ENCODE data around the gene FXR2. TPM values are rescaled to one million over a fixed set of nuclear protein-coding genes. Genes with fewer than 3 reads are reported as not detected.
"Not testable (repeated sequence)": the region's sequence is repeated elsewhere in the genome, so short reads cannot be mapped to it uniquely, and the experiment has no call there.

Gene FXR2
- total RNA-seq, 2 experiments from 2014 or later, result 29.7 to 36.8 TPM

DNA sequence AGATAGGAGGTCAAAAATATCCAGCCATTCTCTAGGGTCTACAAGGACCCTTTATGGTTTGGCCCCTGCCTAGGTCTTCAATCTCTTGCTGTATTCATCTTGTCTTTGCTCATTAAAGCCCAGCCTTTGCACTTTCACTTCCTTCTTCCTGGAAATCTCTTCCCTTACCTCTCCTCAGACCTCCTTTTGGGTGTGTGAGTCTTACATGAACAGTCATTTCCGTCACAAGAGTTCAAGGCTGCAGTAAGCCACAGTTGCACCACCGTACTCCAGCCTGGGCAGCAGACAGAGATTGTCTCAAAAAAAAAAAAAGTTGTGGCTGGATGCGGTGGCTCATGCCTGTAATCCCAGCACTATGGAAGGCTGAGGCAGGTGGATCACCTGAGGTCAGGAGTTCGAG is 30.1 kb upstream of the FXR2 start:
- Mint-ChIP-seq H3K4me1 (ENCODE audit: low read depth) (peaks cover 11% of the 10 kb centered on the region), H3K9me3 (peaks cover 1% of the 10 kb centered on the region), H3K36me3 (ENCODE audit: low read depth) (no peaks in the 10 kb centered on the region), H3K27ac (no peak overlapping the region), H3K27me3 (ENCODE audit: low read depth) (peaks cover under 1% of the 10 kb centered on the region), H3K4me3 (no peak overlapping the region)
- intact Hi-C loops (cut with micrococcal nuclease), result no loop called here
- no peak for DNase-seq
- CTCF ChIA-PET, result no interaction called here

GRCh38 chr17:7641635-7642034 is 26.9 kb upstream of the FXR2 start:
- CTCF ChIA-PET, result interaction anchor here (0.6 to 2.0 kb wide), 6 partner anchors 9 to 48 kb away, joined by 3 to 13 read pairs (median 3); partner anchors contain the start of gene TP53
- intact Hi-C loops (cut with micrococcal nuclease); H3K27me3 Mint-ChIP-seq (ENCODE audit: low read depth); H3K9me3 Mint-ChIP-seq; H3K36me3 Mint-ChIP-seq (ENCODE audit: low read depth); H3K4me1 Mint-ChIP-seq (ENCODE audit: low read depth): not testable (repeated sequence)
- peak; percentile 46 for DNase-seq
- H3K27ac Mint-ChIP-seq, result peak overlapping the region; percentile 54
- H3K4me3 Mint-ChIP-seq, result peak overlapping the region; percentile 69

DNA sequence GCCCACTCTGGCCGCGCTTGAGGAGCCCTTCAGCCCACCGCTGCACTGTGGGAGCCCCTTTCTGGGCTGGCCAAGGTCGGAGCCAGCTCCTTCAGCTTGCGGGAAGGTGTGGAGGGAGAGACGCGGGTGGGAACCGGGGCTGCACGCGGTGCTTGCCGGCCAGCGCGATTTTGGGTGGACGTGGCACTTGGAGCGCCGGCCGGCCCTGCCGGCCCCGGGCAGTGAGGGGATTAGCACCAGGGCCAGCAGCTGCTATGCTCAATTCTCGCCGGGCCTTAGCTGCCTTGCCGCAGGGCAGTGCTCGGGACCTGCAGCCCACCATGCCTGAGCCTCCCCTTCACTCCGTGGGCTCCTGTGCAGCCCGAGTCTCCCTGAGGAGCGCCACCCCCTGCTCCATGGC is 26.1 kb upstream of the FXR2 start:
- CTCF ChIA-PET, result interaction anchor here (0.6 to 1.0 kb wide), 2 partner anchors 29 to 47 kb away, joined by 3 read pairs; partner anchors contain the start of gene TP53
- no peak for DNase-seq
- Mint-ChIP-seq H3K4me3 (no peak overlapping the region), H3K9me3 (peaks cover 1% of the 10 kb centered on the region), H3K4me1 (ENCODE audit: low read depth) (peaks cover 10% of the 10 kb centered on the region), H3K27ac (no peak overlapping the region), H3K36me3 (ENCODE audit: low read depth) (no peaks in the 10 kb centered on the region), H3K27me3 (ENCODE audit: low read depth) (no peaks in the 10 kb centered on the region)
- intact Hi-C loops (cut with micrococcal nuclease), result no loop called here

- Mint-ChIP-seq H3K27me3 (ENCODE audit: low read depth) (no peaks in the 10 kb centered on the region), H3K27ac (no peak overlapping the region), H3K36me3 (ENCODE audit: low read depth) (no peaks in the 10 kb centered on the region), H3K9me3 (no peaks in the 10 kb centered on the region), H3K4me1 (ENCODE audit: low read depth) (no peaks in the 10 kb centered on the region), H3K4me3 (no peak overlapping the region)
- intact Hi-C loops (cut with micrococcal nuclease), result no loop called here
- CTCF ChIA-PET, result interaction anchor here (1.7 kb wide), 1 partner anchor 51 kb away, joined by 6 read pairs; the partner anchor contains the start of gene TP53
- no peak for DNase-seq
Measured at GRCh38 chr17:7636163-7636562, 21.5 kb upstream of the FXR2 start.

GRCh38 chr17:7634384-7634783 is 19.7 kb upstream of the FXR2 start:
- Mint-ChIP-seq H3K4me1 (ENCODE audit: low read depth) (no peaks in the 10 kb centered on the region), H3K36me3 (ENCODE audit: low read depth) (no peaks in the 10 kb centered on the region), H3K27me3 (ENCODE audit: low read depth) (no peaks in the 10 kb centered on the region), H3K9me3 (no peaks in the 10 kb centered on the region), H3K27ac (no peak overlapping the region), H3K4me3 (no peak overlapping the region)
- DNase-seq, result peak; percentile 59
- intact Hi-C loops (cut with micrococcal nuclease), result no loop called here
- CTCF ChIA-PET, result interaction anchor here (0.6 to 5.6 kb wide), 5 partner anchors 12 to 183 kb away, joined by 3 to 56 read pairs (median 3); partner anchors contain the start of genes TP53 and WRAP53

DNA sequence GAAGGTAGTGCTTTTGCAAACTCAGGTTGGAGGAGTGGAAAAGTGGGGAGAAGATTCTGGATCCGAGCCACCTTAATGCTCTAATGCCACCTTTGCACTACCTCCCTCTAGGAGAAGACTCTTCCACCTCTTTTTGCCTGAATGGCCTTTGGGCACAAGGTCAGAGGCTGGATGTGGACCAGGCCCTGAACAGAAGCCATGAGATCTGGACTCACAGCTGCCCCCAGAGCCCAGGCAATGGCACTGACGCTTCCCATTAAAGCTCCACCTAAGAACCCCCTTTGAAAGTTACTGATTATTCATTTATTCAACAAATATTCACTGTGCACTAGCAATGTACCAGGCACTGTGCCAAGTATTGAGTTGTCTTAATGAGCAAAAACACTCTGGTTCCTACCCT is 18.4 kb upstream of the FXR2 start:
- Mint-ChIP-seq H3K9me3 (no peaks in the 10 kb centered on the region), H3K27ac (no peak overlapping the region), H3K4me1 (ENCODE audit: low read depth) (no peaks in the 10 kb centered on the region), H3K36me3 (ENCODE audit: low read depth) (no peaks in the 10 kb centered on the region), H3K27me3 (ENCODE audit: low read depth) (no peaks in the 10 kb centered on the region), H3K4me3 (no peak overlapping the region)
- intact Hi-C loops (cut with micrococcal nuclease), result no loop called here
- CTCF ChIA-PET, result interaction anchor here (0.6 to 5.6 kb wide), 13 partner anchors 9 to 111 kb away, joined by 3 to 56 read pairs (median 4); partner anchors contain the start of genes FXR2, TP53 and WRAP53
- DNase-seq, result no peak

GRCh38 chr17:7632492-7632894 is 17.8 kb upstream of the FXR2 start:
- no peaks in the 10 kb centered on the region for H3K36me3 Mint-ChIP-seq (ENCODE audit: low read depth)
- intact Hi-C loops (cut with micrococcal nuclease), result loop anchor here (1.0 kb wide), 2 partner anchors 56 to 85 kb away; partner anchors contain the start of genes DNAH2 and WRAP53

DNA sequence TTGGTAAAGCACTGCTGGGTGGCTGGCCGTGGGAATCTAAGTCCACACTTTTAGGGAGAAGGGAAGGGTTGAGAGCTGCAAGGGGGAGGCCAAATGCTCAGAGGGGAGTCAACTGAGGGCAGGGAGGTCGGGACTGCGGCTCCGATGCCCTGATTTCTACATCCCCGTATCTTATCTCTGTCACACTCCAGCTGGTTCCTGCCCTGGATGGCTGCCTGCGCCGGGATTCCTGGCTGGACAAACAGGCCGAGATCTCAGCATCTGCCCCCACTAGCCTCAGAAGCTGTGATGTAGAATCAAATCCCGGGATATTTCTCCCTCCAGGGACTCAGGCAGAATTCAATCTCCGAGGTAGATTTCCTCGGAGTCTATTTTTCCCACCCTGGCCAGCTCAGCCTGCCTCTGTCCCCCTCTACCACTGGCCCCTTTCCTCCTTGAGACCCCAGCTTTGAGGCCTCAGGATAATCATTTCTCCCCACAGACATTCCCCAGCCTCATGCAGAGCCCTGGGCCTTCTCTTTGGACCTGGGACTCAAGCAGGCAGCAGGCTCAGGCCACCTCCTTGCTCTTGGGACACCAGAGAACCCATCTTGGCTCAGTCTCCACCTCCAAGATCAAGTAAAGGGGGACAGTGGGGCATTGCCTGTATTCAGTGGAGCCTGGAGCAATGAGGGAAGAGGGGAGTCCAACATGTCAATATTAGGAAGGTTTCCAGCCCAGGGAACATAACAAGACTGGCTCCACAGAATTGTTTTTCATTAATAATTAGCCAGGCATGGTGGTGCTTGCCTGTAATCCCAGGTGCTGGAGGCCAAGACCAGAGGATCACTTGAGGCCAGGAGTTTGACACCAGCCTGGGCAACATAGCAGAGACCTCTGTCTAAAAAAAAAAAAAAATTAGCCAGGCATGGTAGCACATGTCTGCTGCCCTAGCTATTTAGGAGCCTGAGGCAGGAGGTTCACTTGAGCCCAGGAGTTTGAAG is 17.0 kb upstream of the FXR2 start:
- Mint-ChIP-seq H3K36me3 (ENCODE audit: low read depth) (no peaks in the 10 kb centered on the region), H3K4me3 (no peak overlapping the region), H3K27ac (no peak overlapping the region), H3K27me3 (ENCODE audit: low read depth) (no peaks in the 10 kb centered on the region), H3K9me3 (no peaks in the 10 kb centered on the region), H3K4me1 (ENCODE audit: low read depth) (peaks cover 7% of the 10 kb centered on the region)
- intact Hi-C loops (cut with micrococcal nuclease), result loop anchor here (1.0 kb wide), 2 partner anchors 57 to 86 kb away; partner anchors contain the start of genes DNAH2 and WRAP53
- CTCF ChIA-PET, result interaction anchor here (0.6 to 5.6 kb wide), 14 partner anchors 9 to 276 kb away, joined by 3 to 56 read pairs (median 4); partner anchors contain the start of genes ATP1B2, TP53 and WRAP53
- no peak for DNase-seq

More at GRCh38 chr17:7632492-7632894, 17.8 kb upstream of the FXR2 start:
- CTCF ChIA-PET, result interaction anchor here (0.6 to 5.6 kb wide), 17 partner anchors 10 to 262 kb away, joined by 3 to 56 read pairs (median 4); partner anchors contain the start of genes ATP1B2, FXR2, TP53 and WRAP53
- Mint-ChIP-seq H3K9me3 (no peaks in the 10 kb centered on the region), H3K27ac (no peak overlapping the region), H3K27me3 (ENCODE audit: low read depth) (no peaks in the 10 kb centered on the region), H3K4me1 (ENCODE audit: low read depth) (peaks cover 2% of the 10 kb centered on the region), H3K4me3 (no peak overlapping the region)
- DNase-seq, result peak; percentile 60

- Mint-ChIP-seq H3K4me3 (no peak within 1 kb of the TSS), H3K4me1 (ENCODE audit: low read depth) (peaks cover 7% of the 10 kb centered on the region), H3K9me3 (no peaks in the 10 kb centered on the region), H3K27ac (no peak within 1 kb of the TSS), H3K36me3 (ENCODE audit: low read depth) (peaks cover 1% of the 10 kb centered on the region), H3K27me3 (ENCODE audit: low read depth) (no peaks in the 10 kb centered on the region)
- DNase-seq, result no peak
- intact Hi-C loops (cut with micrococcal nuclease), result no loop called here
- CTCF ChIA-PET, result interaction anchor here (1.1 to 5.6 kb wide), 7 partner anchors 9 to 275 kb away, joined by 3 to 56 read pairs (median 5); partner anchors contain the start of genes ATP1B2, FXR2, TP53 and WRAP53
Measured at GRCh38 chr17:7629939-7630571, 15.4 kb upstream of the FXR2 start, which contains the start of gene SHBG. Gene SHBG, plus strand, starts transcription at chr17:7630135. Its CDS starts 38 bp downstream, at chr17:7630173.

- Mint-ChIP-seq H3K9me3 (no peaks in the 10 kb centered on the region), H3K27me3 (ENCODE audit: low read depth) (no peaks in the 10 kb centered on the region), H3K36me3 (ENCODE audit: low read depth) (peaks cover 1% of the 10 kb centered on the region), H3K27ac (peak within 1 kb of the TSS; percentile 30), H3K4me1 (ENCODE audit: low read depth) (peaks cover 7% of the 10 kb centered on the region), H3K4me3 (peak within 1 kb of the TSS; percentile 88)
- intact Hi-C loops (cut with micrococcal nuclease), result loop anchor here (1.0 kb wide), 1 partner anchor 12 kb away; no protein-coding TSS in a partner anchor
- DNase-seq, result peak; percentile 86
- CTCF ChIA-PET, result interaction anchor here (1.0 to 2.7 kb wide), 6 partner anchors 13 to 59 kb away, joined by 3 to 20 read pairs (median 5); partner anchors contain the start of genes FXR2, SOX15 and TP53
Measured at GRCh38 chr17:7627250-7628121, 12.8 kb upstream of the FXR2 start, which contains the start of gene SAT2. Gene SAT2, minus strand, starts transcription at chr17:7627821. Its CDS starts 186 bp downstream, at chr17:7627635.

- Mint-ChIP-seq H3K4me1 (ENCODE audit: low read depth) (peaks cover 7% of the 10 kb centered on the region), H3K27me3 (ENCODE audit: low read depth) (no peaks in the 10 kb centered on the region), H3K4me3 (peak overlapping the region; percentile 88), H3K36me3 (ENCODE audit: low read depth) (peaks cover 1% of the 10 kb centered on the region), H3K27ac (no peak overlapping the region), H3K9me3 (no peaks in the 10 kb centered on the region)
- no peak for DNase-seq
- intact Hi-C loops (cut with micrococcal nuclease), result loop anchor here (1.0 kb wide), 1 partner anchor 12 kb away; no protein-coding TSS in a partner anchor
- CTCF ChIA-PET, result interaction anchor here (1.3 to 2.7 kb wide), 4 partner anchors 13 to 60 kb away, joined by 4 to 20 read pairs (median 8); partner anchors contain the start of genes FXR2, SOX15 and TP53
Measured at GRCh38 chr17:7626956-7627249, 12.2 kb upstream of the FXR2 start.

Data from activated naive CD4-positive, alpha-beta T cell treated with anti-CD3 and anti-CD28 coated beads for 36 hours (primary cell).